Endodermal cell (in vitro differentiated cells): ENCODE data around the gene TRMT10B. TPM values are rescaled to one million over a fixed set of nuclear protein-coding genes. Genes with fewer than 3 reads are reported as not detected.

Experiments used
- DNase-seq: peaks from one replicate; pipeline ENCODE4 v3.0.0-alpha.2; 2017
- H3K27ac ChIP-seq: 2 replicates; pipeline ENCODE4 v1.5.1; 2013; ENCODE audit warnings: mild to moderate bottlenecking, low read depth, low read length, moderate library complexity
- H3K27me3 ChIP-seq: 2 replicates; pipeline ENCODE4 v1.6.1; 2013; ENCODE audit warnings: mild to moderate bottlenecking, low read length, moderate library complexity; ENCODE audit not compliant: insufficient read depth, control insufficient read depth, poor library complexity, severe bottlenecking
- H3K36me3 ChIP-seq: 2 replicates; pipeline ENCODE4 v1.7.0; 2013; ENCODE audit warnings: mild to moderate bottlenecking, low read length, moderate library complexity; ENCODE audit not compliant: control insufficient read depth, insufficient read depth
- H3K4me1 ChIP-seq: one replicate; pipeline ENCODE4 v1.7.0; 2013; ENCODE audit warnings: low read length; ENCODE audit not compliant: control insufficient read depth, insufficient read depth
- H3K4me3 ChIP-seq: 2 replicates; pipeline ENCODE4 v1.5.1; 2013; ENCODE audit warnings: mild to moderate bottlenecking, low read length, moderate library complexity
- H3K9ac ChIP-seq: 2 replicates; pipeline ENCODE4 v1.6.1; 2013; ENCODE audit warnings: mild to moderate bottlenecking, low read length, moderate library complexity; ENCODE audit not compliant: poor library complexity, severe bottlenecking; ENCODE audit errors: extremely low read depth
- H3K9me3 ChIP-seq: 2 replicates; pipeline ENCODE4 v1.6.1; 2013; ENCODE audit warnings: mild to moderate bottlenecking, low read length, moderate library complexity; ENCODE audit not compliant: control insufficient read depth
- H3K27ac Mint-ChIP-seq: 2 replicates; pipeline ENCODE4 v1.8.0; 2020; ENCODE audit warnings: mixed read lengths
- H3K27me3 Mint-ChIP-seq: 2 replicates; pipeline ENCODE4 v1.8.0; 2021; ENCODE audit warnings: mild to moderate bottlenecking, mixed read lengths; ENCODE audit not compliant: insufficient read depth
- H3K36me3 Mint-ChIP-seq: 2 replicates; pipeline ENCODE4 v1.8.0; 2020; ENCODE audit warnings: low read depth, mixed read lengths
- H3K4me1 Mint-ChIP-seq: 2 replicates; pipeline ENCODE4 v1.8.0; 2020; ENCODE audit warnings: mixed read lengths
- H3K4me3 Mint-ChIP-seq: 2 replicates; pipeline ENCODE4 v1.8.0; 2020; ENCODE audit warnings: mild to moderate bottlenecking, moderate library complexity, mixed read lengths
- H3K9me3 Mint-ChIP-seq: 2 replicates; pipeline ENCODE4 v1.8.0; 2020; ENCODE audit warnings: mild to moderate bottlenecking, mixed read lengths
- WGBS, 2 experiments: methylation state at CpG; one replicate each; pipeline versions ENCODE4 v1.1.5 to v1.1.7; 2013; ENCODE audit warnings: missing lambda C conversion rate in 2 of 2, mixed read lengths in 1 of 2; ENCODE audit not compliant: insufficient coverage in 1 of 2, insufficient read length in 1 of 2; 5-methylcytosine and 5-hydroxymethylcytosine counted together
- total RNA-seq, 2 donors: library from RNA; stranded (reverse); fragmentation: NEBNext Ultra II Directional in 1 of 2; extraction: Animal tissue kit (Norgen Biotek cat#: 25700) in 1 of 2; gene quantifications; 2 replicates in 1 of 2; 3 replicates in 1 of 2; pipeline ENCODE4 v1.2.1, GENCODE V29; 2021
- TF ChIP-seq, protein P1 (sequence below): fragments of 200-600 bp; sonication (generic); conservative IDR thresholded peaks from 2 replicates; pipeline ENCODE4 v1.5.0; 2021; ENCODE audit warnings: antibody characterized with exemption, mild to moderate bottlenecking

TRMT10B gene
- total RNA-seq, 2 donors from 2014 or later, result 9.3 to 11.6 TPM

GRCh38 chr9:37776328-37776727 lies 22.7 kb downstream of the TRMT10B start:
- WGBS, 2 experiments, result 90 to 91% methylated on average over 2 to 5 of the region's 5 CpGs

GRCh38 chr9:37778534-37778933 lies 24.9 kb downstream of the TRMT10B start:
- WGBS, 2 experiments, result 94% methylated on average over 2 of the region's 2 CpGs; no CpG with 5 or more reads in 1 of the 2 experiments
- H3K4me3 ChIP-seq, result no peak overlapping the region
- TF ChIP-seq, protein P1, sequence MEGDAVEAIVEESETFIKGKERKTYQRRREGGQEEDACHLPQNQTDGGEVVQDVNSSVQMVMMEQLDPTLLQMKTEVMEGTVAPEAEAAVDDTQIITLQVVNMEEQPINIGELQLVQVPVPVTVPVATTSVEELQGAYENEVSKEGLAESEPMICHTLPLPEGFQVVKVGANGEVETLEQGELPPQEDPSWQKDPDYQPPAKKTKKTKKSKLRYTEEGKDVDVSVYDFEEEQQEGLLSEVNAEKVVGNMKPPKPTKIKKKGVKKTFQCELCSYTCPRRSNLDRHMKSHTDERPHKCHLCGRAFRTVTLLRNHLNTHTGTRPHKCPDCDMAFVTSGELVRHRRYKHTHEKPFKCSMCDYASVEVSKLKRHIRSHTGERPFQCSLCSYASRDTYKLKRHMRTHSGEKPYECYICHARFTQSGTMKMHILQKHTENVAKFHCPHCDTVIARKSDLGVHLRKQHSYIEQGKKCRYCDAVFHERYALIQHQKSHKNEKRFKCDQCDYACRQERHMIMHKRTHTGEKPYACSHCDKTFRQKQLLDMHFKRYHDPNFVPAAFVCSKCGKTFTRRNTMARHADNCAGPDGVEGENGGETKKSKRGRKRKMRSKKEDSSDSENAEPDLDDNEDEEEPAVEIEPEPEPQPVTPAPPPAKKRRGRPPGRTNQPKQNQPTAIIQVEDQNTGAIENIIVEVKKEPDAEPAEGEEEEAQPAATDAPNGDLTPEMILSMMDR, result no peak
- H3K36me3 ChIP-seq, result peaks cover 82% of the 10 kb centered on the region
- no peak for DNase-seq
- H3K9me3 ChIP-seq, result no peaks in the 10 kb centered on the region
- no peak overlapping the region for H3K9ac ChIP-seq
- Mint-ChIP-seq H3K36me3 (peaks cover 66% of the 10 kb centered on the region), H3K9me3 (no peaks in the 10 kb centered on the region), H3K27ac (no peak overlapping the region), H3K27me3 (no peaks in the 10 kb centered on the region), H3K4me3 (no peak overlapping the region), H3K4me1 (peaks cover 5% of the 10 kb centered on the region)
- no peaks in the 10 kb centered on the region for H3K4me1 ChIP-seq
- H3K27ac ChIP-seq, result no peak overlapping the region
- H3K27me3 ChIP-seq, result no peaks in the 10 kb centered on the region

More at GRCh38 chr9:37776328-37776727, 22.7 kb downstream of the TRMT10B start:
- TF ChIP-seq, protein P1, result no peak
- Histone ChIP-seq H3K27ac (no peak overlapping the region), H3K9ac (no peak overlapping the region), H3K9me3 (no peaks in the 10 kb centered on the region), H3K4me1 (no peaks in the 10 kb centered on the region), H3K27me3 (no peaks in the 10 kb centered on the region), H3K4me3 (no peak overlapping the region), H3K36me3 (peaks cover 71% of the 10 kb centered on the region)
- H3K4me1 Mint-ChIP-seq, result no peaks in the 10 kb centered on the region
- peaks cover 65% of the 10 kb centered on the region for H3K36me3 Mint-ChIP-seq
- DNase-seq, result no peak
- H3K27me3 Mint-ChIP-seq, result no peaks in the 10 kb centered on the region
- no peak overlapping the region for H3K4me3 Mint-ChIP-seq
- H3K27ac Mint-ChIP-seq, result no peak overlapping the region
- no peaks in the 10 kb centered on the region for H3K9me3 Mint-ChIP-seq

GRCh38 chr9:37784291-37784615 lies 30.6 kb downstream of the TRMT10B start:
- H3K4me1 Mint-ChIP-seq, result peaks cover 5% of the 10 kb centered on the region
- no peak overlapping the region for H3K27ac ChIP-seq
- TF ChIP-seq, protein P1, result no peak
- H3K27ac Mint-ChIP-seq, result peak overlapping the region; percentile 92
- H3K4me3 ChIP-seq, result peak overlapping the region; percentile 88
- no peaks in the 10 kb centered on the region for H3K9me3 ChIP-seq
- peaks cover 29% of the 10 kb centered on the region for H3K27me3 Mint-ChIP-seq
- H3K27me3 ChIP-seq, result peaks cover 8% of the 10 kb centered on the region
- 0 to 2% methylated on average over 6 of the region's 6 CpGs for WGBS, 2 experiments
- peak overlapping the region; percentile 96 for H3K4me3 Mint-ChIP-seq
- H3K9ac ChIP-seq, result peak overlapping the region; percentile 48
- H3K9me3 Mint-ChIP-seq, result no peaks in the 10 kb centered on the region
- H3K36me3 Mint-ChIP-seq, result peaks cover 37% of the 10 kb centered on the region
- no peak for DNase-seq
- no peaks in the 10 kb centered on the region for H3K4me1 ChIP-seq
- H3K36me3 ChIP-seq, result peaks cover 42% of the 10 kb centered on the region
